Measurements from ENCODE around the gene NKAIN1.

DNA sequence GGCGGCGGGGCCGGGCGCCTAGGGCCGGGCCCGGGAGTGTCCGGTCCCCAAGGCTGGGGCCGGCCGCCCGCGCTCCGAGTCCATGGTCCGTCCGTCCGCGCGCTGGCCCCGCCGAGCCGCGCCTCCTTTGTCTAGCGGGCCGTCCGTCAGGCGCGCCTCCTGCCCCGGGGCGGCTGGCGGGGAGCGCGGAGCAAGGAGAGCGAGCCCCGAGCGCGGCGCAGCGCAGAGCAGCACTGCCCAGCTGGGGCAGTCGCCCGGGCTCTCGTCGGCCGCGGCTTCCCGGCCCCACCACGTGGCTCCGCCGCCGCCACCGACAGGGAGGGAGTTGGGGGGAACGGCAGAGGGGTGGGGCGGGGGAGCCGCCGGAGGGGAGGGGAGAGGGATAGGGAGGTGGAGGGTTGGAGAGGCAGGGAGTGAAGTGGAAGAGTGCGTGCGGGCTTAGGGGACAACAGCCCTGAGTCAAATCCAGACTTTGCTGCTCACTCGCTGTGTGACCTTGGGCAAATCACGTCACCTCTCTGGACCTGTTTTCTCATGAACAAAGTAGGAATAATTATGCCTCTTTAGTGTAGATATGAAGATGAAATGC lies at the start of gene NKAIN1:
- TF ChIP-seq POLR2A (IDR thresholded peaks at IDR 0.05; ENCODE audit: low read depth, low read length) (no peak), TAF1 (IDR thresholded peaks at IDR 0.05; ENCODE audit: low read depth, low read length) (no peak), SPI1 (IDR thresholded peaks at IDR 0.05; ENCODE audit: low read depth, low read length) (no peak), POLR2AphosphoS5 (IDR thresholded peaks at IDR 0.05; ENCODE audit: low read depth, low read length) (no peak), POU2F2 (IDR thresholded peaks at IDR 0.05; ENCODE audit: low read depth, low read length) (no peak)
